Measurements from ENCODE around the gene SALL3. TPM values are rescaled to one million over a fixed set of nuclear protein-coding genes. Genes with fewer than 3 reads are reported as not detected.

SALL3 gene
- total RNA-seq = not detected in 2 replicates

GRCh38 chr18:78979730-78980278 lies at the start of gene SALL3:
Gene SALL3 (plus strand): TSS chr18:78979818. CDS start chr18:78980275, 457 bp downstream.

Other genes with a start within 250 kb of the SALL3 start
- gene ATP9B, start 89.6 kb downstream of the SALL3 start, total RNA-seq = 10.2 and 14.7 TPM in 2 replicates

All from tracheal epithelial cell (primary cell).